ENCODE data around the gene TRIM26.
"Not testable (repeated sequence)": the region's sequence is repeated elsewhere in the genome, so short reads cannot be mapped to it uniquely, and the experiment has no call there.

The TRIM26 gene

GRCh38 chr6:30167101-30167500, 46.1 kb downstream of the TRIM26 start:
- Histone ChIP-seq H4K91ac (ENCODE audit: low read depth, low read length, poor library complexity) (no peak overlapping the region), H3K4me2 (ENCODE audit: insufficient read depth, low read length, poor library complexity, severe bottlenecking) (no peak overlapping the region), H2BK5ac (ENCODE audit: low read length) (no peak overlapping the region), H3K18ac (ENCODE audit: low read length) (no peak overlapping the region), H3K27me3 (ENCODE audit: control insufficient read depth in 3 of 3, insufficient read depth in 3 of 3, low read depth in 1 of 3, low read length in 3 of 3) (peaks cover 0 to 55% (median 17%) of the 10 kb centered on the region in 3 experiments), H3K79me1 (ENCODE audit: low read depth, low read length) (no peaks in the 10 kb centered on the region), H3K36me3 (replicated peaks in 1 of 2; ENCODE audit: control insufficient read depth in 2 of 2, insufficient read depth in 2 of 2, low read length in 2 of 2) (no peaks in the 10 kb centered on the region), H2AFZ (ENCODE audit: low read length) (no peak overlapping the region), H3K9ac (ENCODE audit: low read depth, low read length, poor library complexity) (no peak overlapping the region), H3K4ac (ENCODE audit: low read length) (no peak overlapping the region), H3K27ac (replicated peaks; ENCODE audit: low read length) (no peak overlapping the region), H3K9me3 (replicated peaks in 1 of 2; ENCODE audit: control insufficient read depth in 2 of 2, insufficient read depth in 1 of 2, low read depth in 1 of 2, low read length in 2 of 2) (no peaks in the 10 kb centered on the region), H2BK15ac (ENCODE audit: low read length) (no peak overlapping the region), H3K4me1 (ENCODE audit: control insufficient read depth in 2 of 2, insufficient read depth in 1 of 2, low read depth in 1 of 2, low read length in 2 of 2) (peaks cover 0 to 3% of the 10 kb centered on the region in 2 donors), H2BK120ac (ENCODE audit: low read depth, low read length) (no peak overlapping the region), H2BK12ac (ENCODE audit: low read length) (no peak overlapping the region), H3K23ac (ENCODE audit: low read depth, low read length, poor library complexity) (no peak overlapping the region), H4K8ac (ENCODE audit: low read depth, low read length) (no peak overlapping the region), H2AK5ac (ENCODE audit: low read depth, low read length) (no peak overlapping the region), H3K4me3 (ENCODE audit: low read length in 2 of 2) (no peak overlapping the region), H3K14ac (ENCODE audit: low read length) (no peak overlapping the region)
- no CpG with 5 or more reads among the region's 6 CpGs for WGBS, 2 donors (ENCODE audit: extremely low coverage in 2 of 2, insufficient read length in 2 of 2, insufficient replicate concordance in 1 of 2)
- DNase-seq (ENCODE audit: low spot score), result no peak

- not testable (repeated sequence) for H3K23ac ChIP-seq (ENCODE audit: low read depth, low read length, poor library complexity); H3K9ac ChIP-seq (ENCODE audit: low read depth, low read length, poor library complexity); H2AK5ac ChIP-seq (ENCODE audit: low read depth, low read length); H3K9me3 ChIP-seq (replicated peaks in 1 of 2; ENCODE audit: control insufficient read depth in 2 of 2, insufficient read depth in 1 of 2, low read depth in 1 of 2, low read length in 2 of 2); H3K27ac ChIP-seq (replicated peaks; ENCODE audit: low read length); H3K18ac ChIP-seq (ENCODE audit: low read length); H4K91ac ChIP-seq (ENCODE audit: low read depth, low read length, poor library complexity); H2AFZ ChIP-seq (ENCODE audit: low read length); H2BK12ac ChIP-seq (ENCODE audit: low read length); H3K4me1 ChIP-seq (ENCODE audit: control insufficient read depth in 2 of 2, insufficient read depth in 1 of 2, low read depth in 1 of 2, low read length in 2 of 2); H3K4me2 ChIP-seq (ENCODE audit: insufficient read depth, low read length, poor library complexity, severe bottlenecking); H2BK120ac ChIP-seq (ENCODE audit: low read depth, low read length); DNase-seq (ENCODE audit: low spot score); H4K8ac ChIP-seq (ENCODE audit: low read depth, low read length); H3K14ac ChIP-seq (ENCODE audit: low read length); H3K79me1 ChIP-seq (ENCODE audit: low read depth, low read length); H3K4me3 ChIP-seq (ENCODE audit: low read length in 2 of 2); H2BK5ac ChIP-seq (ENCODE audit: low read length); H2BK15ac ChIP-seq (ENCODE audit: low read length); H3K36me3 ChIP-seq (replicated peaks in 1 of 2; ENCODE audit: control insufficient read depth in 2 of 2, insufficient read depth in 2 of 2, low read length in 2 of 2); H3K4ac ChIP-seq (ENCODE audit: low read length)
- H3K27me3 ChIP-seq (ENCODE audit: control insufficient read depth in 3 of 3, insufficient read depth in 3 of 3, low read depth in 1 of 3, low read length in 3 of 3), result peaks cover 0 to 46% (median 2%) of the 10 kb centered on the region in 3 experiments
- WGBS, 2 donors (ENCODE audit: extremely low coverage in 2 of 2, insufficient read length in 2 of 2, insufficient replicate concordance in 1 of 2), result no CpG with 5 or more reads among the region's 1 CpG
Observed at GRCh38 chr6:30165238-30165637, 48.0 kb downstream of the TRIM26 start.

GRCh38 chr6:30164714-30165113, 48.5 kb downstream of the TRIM26 start:
- Histone ChIP-seq H2AK5ac (ENCODE audit: low read depth, low read length) (no peak overlapping the region), H4K8ac (ENCODE audit: low read depth, low read length) (no peak overlapping the region)
- no CpG with 5 or more reads among the region's 4 CpGs for WGBS, 2 donors (ENCODE audit: extremely low coverage in 2 of 2, insufficient read length in 2 of 2, insufficient replicate concordance in 1 of 2)

DNA sequence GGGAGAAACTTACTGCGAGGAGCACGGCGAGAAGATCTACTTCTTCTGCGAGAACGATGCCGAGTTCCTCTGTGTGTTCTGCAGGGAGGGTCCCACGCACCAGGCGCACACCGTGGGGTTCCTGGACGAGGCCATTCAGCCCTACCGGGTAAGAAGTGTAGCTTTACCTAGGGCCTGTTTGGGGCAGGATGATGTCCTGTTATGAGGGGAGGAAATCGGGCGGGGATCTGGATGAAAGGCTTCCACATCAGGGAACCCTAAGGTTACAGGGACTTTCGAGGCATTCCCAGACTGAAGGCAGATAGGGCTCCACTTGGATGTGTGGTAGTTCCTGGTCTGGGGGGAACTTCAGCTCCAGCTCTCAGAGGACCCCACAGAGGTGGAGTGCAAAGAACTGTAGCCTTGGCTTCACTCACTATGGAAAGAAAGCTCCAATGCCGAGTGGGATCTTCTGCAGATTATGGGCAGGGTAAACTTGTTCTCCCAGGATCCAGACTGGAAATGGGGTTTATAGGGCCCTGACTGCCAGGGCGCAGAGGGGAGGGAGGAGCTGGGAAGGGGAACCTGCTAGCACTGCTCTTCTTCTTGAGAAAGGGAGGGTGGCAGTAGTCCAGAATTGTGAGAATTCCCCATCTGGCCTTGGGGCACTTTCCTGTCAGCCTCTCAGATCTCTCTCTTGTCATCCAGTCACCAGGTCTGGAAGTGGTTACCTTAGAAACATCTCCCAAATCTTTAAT, 49.1 kb downstream of the TRIM26 start:
- Histone ChIP-seq H3K4me2 (ENCODE audit: insufficient read depth, low read length, poor library complexity, severe bottlenecking) (no peak overlapping the region), H3K4me3 (ENCODE audit: low read length in 2 of 2) (no peak overlapping the region), H3K79me1 (ENCODE audit: low read depth, low read length) (no peaks in the 10 kb centered on the region), H2AK5ac (ENCODE audit: low read depth, low read length) (no peak overlapping the region), H3K4ac (ENCODE audit: low read length) (no peak overlapping the region), H3K23ac (ENCODE audit: low read depth, low read length, poor library complexity) (peak overlapping the region; percentile 90), H3K14ac (ENCODE audit: low read length) (peak overlapping the region; percentile 63), H3K9ac (ENCODE audit: low read depth, low read length, poor library complexity) (no peak overlapping the region), H3K9me3 (replicated peaks in 1 of 2; ENCODE audit: control insufficient read depth in 2 of 2, insufficient read depth in 1 of 2, low read depth in 1 of 2, low read length in 2 of 2) (no peaks in the 10 kb centered on the region), H4K91ac (ENCODE audit: low read depth, low read length, poor library complexity) (no peak overlapping the region), H2BK12ac (ENCODE audit: low read length) (no peak overlapping the region), H2BK15ac (ENCODE audit: low read length) (no peak overlapping the region), H3K4me1 (ENCODE audit: control insufficient read depth in 2 of 2, insufficient read depth in 1 of 2, low read depth in 1 of 2, low read length in 2 of 2) (peaks cover 0 to 1% of the 10 kb centered on the region in 2 donors), H4K8ac (ENCODE audit: low read depth, low read length) (no peak overlapping the region), H2AFZ (ENCODE audit: low read length) (no peak overlapping the region), H2BK120ac (ENCODE audit: low read depth, low read length) (no peak overlapping the region), H3K27me3 (ENCODE audit: control insufficient read depth in 3 of 3, insufficient read depth in 3 of 3, low read depth in 1 of 3, low read length in 3 of 3) (peaks cover 0 to 49% (median 2%) of the 10 kb centered on the region in 3 experiments), H2BK5ac (ENCODE audit: low read length) (no peak overlapping the region), H3K27ac (replicated peaks; ENCODE audit: low read length) (no peak overlapping the region), H3K36me3 (replicated peaks in 1 of 2; ENCODE audit: control insufficient read depth in 2 of 2, insufficient read depth in 2 of 2, low read length in 2 of 2) (no peaks in the 10 kb centered on the region), H3K18ac (ENCODE audit: low read length) (peak overlapping the region; percentile 41)
- WGBS, 2 donors (ENCODE audit: extremely low coverage in 2 of 2, insufficient read length in 2 of 2, insufficient replicate concordance in 1 of 2), result no CpG with 5 or more reads among the region's 16 CpGs
- no peak for DNase-seq (ENCODE audit: low spot score)

More at GRCh38 chr6:30164714-30165113, 48.5 kb downstream of the TRIM26 start:
- H3K36me3 ChIP-seq (replicated peaks in 1 of 2; ENCODE audit: control insufficient read depth in 2 of 2, insufficient read depth in 2 of 2, low read length in 2 of 2), result no peaks in the 10 kb centered on the region
- H3K27me3 ChIP-seq (ENCODE audit: control insufficient read depth in 3 of 3, insufficient read depth in 3 of 3, low read depth in 1 of 3, low read length in 3 of 3), result peaks cover 0 to 48% (median 2%) of the 10 kb centered on the region in 3 experiments
- no peak for DNase-seq (ENCODE audit: low spot score)
- H3K9ac ChIP-seq (ENCODE audit: low read depth, low read length, poor library complexity), result no peak overlapping the region
- H2AFZ ChIP-seq (ENCODE audit: low read length), result no peak overlapping the region
- H2BK15ac ChIP-seq (ENCODE audit: low read length), result no peak overlapping the region
- no peak overlapping the region for H2BK120ac ChIP-seq (ENCODE audit: low read depth, low read length)
- no peak overlapping the region for H3K27ac ChIP-seq (replicated peaks; ENCODE audit: low read length)
- no peak overlapping the region for H3K4me2 ChIP-seq (ENCODE audit: insufficient read depth, low read length, poor library complexity, severe bottlenecking)
- no peak overlapping the region for H4K91ac ChIP-seq (ENCODE audit: low read depth, low read length, poor library complexity)
- peaks cover 0 to 1% of the 10 kb centered on the region in 2 donors for H3K4me1 ChIP-seq (ENCODE audit: control insufficient read depth in 2 of 2, insufficient read depth in 1 of 2, low read depth in 1 of 2, low read length in 2 of 2)
- no peak overlapping the region for H3K4ac ChIP-seq (ENCODE audit: low read length)
- H3K4me3 ChIP-seq (ENCODE audit: low read length in 2 of 2), result no peak overlapping the region
- no peaks in the 10 kb centered on the region for H3K79me1 ChIP-seq (ENCODE audit: low read depth, low read length)
- H3K14ac ChIP-seq (ENCODE audit: low read length), result no peak overlapping the region
- H3K9me3 ChIP-seq (replicated peaks in 1 of 2; ENCODE audit: control insufficient read depth in 2 of 2, insufficient read depth in 1 of 2, low read depth in 1 of 2, low read length in 2 of 2), result no peaks in the 10 kb centered on the region
- no peak overlapping the region for H3K23ac ChIP-seq (ENCODE audit: low read depth, low read length, poor library complexity)
- no peak overlapping the region for H2BK5ac ChIP-seq (ENCODE audit: low read length)
- no peak overlapping the region for H3K18ac ChIP-seq (ENCODE audit: low read length)
- no peak overlapping the region for H2BK12ac ChIP-seq (ENCODE audit: low read length)
